ENCODE measurements around the gene CEP83.

DNA sequence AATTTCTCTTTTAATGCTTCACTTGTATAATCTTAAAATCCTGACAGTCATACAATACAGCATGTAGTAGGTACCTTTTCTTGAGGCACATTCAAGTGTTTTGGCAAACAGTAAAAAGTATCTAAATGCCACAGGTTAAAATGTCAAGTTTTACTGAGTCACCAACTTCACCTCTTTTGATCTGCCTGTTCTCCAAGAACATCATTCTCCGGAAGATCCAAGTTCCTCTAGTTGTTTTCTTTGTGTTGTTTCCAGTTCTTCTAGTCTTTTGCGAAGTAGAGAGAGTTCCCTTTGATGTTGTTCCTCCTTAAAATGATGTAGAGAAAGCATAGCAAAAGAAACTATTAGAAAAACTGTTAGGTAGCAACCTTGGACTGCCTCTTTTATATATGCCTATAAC lies 151.1 kb downstream of the CEP83 start:
- TF ChIP-seq, protein P1, sequence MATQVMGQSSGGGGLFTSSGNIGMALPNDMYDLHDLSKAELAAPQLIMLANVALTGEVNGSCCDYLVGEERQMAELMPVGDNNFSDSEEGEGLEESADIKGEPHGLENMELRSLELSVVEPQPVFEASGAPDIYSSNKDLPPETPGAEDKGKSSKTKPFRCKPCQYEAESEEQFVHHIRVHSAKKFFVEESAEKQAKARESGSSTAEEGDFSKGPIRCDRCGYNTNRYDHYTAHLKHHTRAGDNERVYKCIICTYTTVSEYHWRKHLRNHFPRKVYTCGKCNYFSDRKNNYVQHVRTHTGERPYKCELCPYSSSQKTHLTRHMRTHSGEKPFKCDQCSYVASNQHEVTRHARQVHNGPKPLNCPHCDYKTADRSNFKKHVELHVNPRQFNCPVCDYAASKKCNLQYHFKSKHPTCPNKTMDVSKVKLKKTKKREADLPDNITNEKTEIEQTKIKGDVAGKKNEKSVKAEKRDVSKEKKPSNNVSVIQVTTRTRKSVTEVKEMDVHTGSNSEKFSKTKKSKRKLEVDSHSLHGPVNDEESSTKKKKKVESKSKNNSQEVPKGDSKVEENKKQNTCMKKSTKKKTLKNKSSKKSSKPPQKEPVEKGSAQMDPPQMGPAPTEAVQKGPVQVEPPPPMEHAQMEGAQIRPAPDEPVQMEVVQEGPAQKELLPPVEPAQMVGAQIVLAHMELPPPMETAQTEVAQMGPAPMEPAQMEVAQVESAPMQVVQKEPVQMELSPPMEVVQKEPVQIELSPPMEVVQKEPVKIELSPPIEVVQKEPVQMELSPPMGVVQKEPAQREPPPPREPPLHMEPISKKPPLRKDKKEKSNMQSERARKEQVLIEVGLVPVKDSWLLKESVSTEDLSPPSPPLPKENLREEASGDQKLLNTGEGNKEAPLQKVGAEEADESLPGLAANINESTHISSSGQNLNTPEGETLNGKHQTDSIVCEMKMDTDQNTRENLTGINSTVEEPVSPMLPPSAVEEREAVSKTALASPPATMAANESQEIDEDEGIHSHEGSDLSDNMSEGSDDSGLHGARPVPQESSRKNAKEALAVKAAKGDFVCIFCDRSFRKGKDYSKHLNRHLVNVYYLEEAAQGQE (IDR thresholded peaks at IDR 0.05; ENCODE audit: unreplicated experiment): no peak
- TF ChIP-seq, protein P2, sequence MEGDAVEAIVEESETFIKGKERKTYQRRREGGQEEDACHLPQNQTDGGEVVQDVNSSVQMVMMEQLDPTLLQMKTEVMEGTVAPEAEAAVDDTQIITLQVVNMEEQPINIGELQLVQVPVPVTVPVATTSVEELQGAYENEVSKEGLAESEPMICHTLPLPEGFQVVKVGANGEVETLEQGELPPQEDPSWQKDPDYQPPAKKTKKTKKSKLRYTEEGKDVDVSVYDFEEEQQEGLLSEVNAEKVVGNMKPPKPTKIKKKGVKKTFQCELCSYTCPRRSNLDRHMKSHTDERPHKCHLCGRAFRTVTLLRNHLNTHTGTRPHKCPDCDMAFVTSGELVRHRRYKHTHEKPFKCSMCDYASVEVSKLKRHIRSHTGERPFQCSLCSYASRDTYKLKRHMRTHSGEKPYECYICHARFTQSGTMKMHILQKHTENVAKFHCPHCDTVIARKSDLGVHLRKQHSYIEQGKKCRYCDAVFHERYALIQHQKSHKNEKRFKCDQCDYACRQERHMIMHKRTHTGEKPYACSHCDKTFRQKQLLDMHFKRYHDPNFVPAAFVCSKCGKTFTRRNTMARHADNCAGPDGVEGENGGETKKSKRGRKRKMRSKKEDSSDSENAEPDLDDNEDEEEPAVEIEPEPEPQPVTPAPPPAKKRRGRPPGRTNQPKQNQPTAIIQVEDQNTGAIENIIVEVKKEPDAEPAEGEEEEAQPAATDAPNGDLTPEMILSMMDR (conservative IDR thresholded peaks at IDR 0.05; ENCODE audit: low read depth in 2 of 2): no peak
- no peak for TF ChIP-seq JUNB (IDR thresholded peaks at IDR 0.05; ENCODE audit: unreplicated experiment)
- TF ChIP-seq EZH2 (IDR thresholded peaks at IDR 0.05; ENCODE audit: low read depth, unreplicated experiment): no peak
- TF ChIP-seq ZNF114 (CRISPR knock-in tag; IDR thresholded peaks at IDR 0.05): no peak
- TF ChIP-seq POLR2AphosphoS5 (IDR thresholded peaks at IDR 0.05; ENCODE audit: low read depth): no peak
- TF ChIP-seq EZH2phosphoT487 (IDR thresholded peaks at IDR 0.05; ENCODE audit: unreplicated experiment): no peak

All from GM23338 (cell line).